ENCODE measurements around the gene SLC39A13. TPM values are rescaled to one million over a fixed set of nuclear protein-coding genes. Genes with fewer than 3 reads are reported as not detected.

The SLC39A13 gene
- polyA plus RNA-seq, 3 donors from 2014 or later, result 22.1 to 33.2 (median 27.7) TPM

DNA sequence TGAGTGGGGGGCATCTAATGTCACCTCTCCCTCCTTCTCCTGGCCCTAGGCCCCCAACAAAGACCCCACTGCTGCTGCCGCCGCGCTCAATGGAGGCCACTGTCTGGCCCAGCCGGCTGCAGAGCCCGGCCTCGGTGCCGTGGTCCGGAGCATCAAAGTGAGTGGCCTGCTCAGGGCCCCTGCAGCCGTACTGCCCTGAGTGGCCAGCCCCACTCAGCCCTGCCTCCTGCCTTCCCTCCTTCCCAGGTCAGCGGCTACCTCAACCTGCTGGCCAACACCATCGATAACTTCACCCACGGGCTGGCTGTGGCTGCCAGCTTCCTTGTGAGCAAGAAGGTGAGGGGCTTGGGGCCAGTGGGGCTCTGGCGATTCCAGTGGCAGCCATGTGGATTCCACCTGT lies 5.0 kb downstream of the SLC39A13 start:
- H3K4me3 Mint-ChIP-seq, result no peak overlapping the region
- peaks cover 0 to 5% (median 5%) of the 10 kb centered on the region in 3 donors for H3K36me3 Mint-ChIP-seq
- peaks cover 6 to 7% of the 10 kb centered on the region in 2 donors for H3K4me1 Mint-ChIP-seq
- H3K27ac Mint-ChIP-seq, result peak overlapping the region in 1 of 6 donors; percentile 60
- peaks cover 2 to 6% (median 4%) of the 10 kb centered on the region in 3 donors for H3K27me3 Mint-ChIP-seq (ENCODE audit: low read depth in 3 of 3)
- H3K9me3 Mint-ChIP-seq, result no peaks in the 10 kb centered on the region
- no peak for DNase-seq

DNA sequence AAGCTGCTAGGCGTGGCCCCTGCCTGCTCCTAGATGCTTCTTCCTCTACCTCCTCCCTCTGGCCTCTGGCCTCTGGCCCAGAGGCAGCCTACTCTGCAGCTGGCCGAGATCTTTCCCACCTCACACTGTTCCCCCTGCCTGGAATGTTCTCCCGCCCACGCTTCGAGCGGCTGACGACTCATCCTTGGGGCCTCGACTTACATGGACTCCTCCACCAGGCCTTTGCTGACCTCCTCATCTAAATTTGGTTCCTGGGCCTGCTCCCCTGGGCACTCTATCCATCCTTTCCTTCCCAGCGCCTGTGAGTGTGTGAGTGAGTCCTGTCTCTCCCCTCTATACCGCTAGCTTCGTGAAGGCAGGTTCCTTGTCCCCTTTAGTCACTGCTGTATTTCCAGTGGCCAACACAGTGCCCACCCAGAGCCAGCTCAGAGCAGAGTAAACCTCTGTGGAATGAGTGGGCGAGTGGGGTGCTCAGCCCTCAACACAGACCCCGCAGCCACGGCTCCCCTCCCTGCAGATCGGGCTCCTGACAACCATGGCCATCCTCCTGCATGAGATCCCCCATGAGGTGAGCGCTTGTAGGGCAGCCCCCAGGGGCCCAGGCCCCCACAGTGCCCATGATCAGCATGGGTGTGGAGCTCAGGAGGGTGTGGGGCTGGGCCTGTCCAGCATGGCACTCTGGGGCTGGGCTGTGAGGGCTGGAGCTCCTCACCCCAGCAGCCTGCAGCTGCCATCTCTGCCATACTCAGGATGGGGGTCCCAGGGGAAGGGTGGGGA lies 5.7 kb downstream of the SLC39A13 start:
- Mint-ChIP-seq H3K27ac (peak overlapping the region in 2 of 6 donors; percentile 29 to 53), H3K9me3 (no peaks in the 10 kb centered on the region), H3K27me3 (ENCODE audit: low read depth in 3 of 3) (peaks cover 0 to 4% (median 2%) of the 10 kb centered on the region in 3 donors), H3K4me3 (no peak overlapping the region), H3K36me3 (peaks cover 0 to 5% (median 5%) of the 10 kb centered on the region in 3 donors), H3K4me1 (peaks cover 3% of the 10 kb centered on the region in 2 donors)
- no peak for DNase-seq

DNA sequence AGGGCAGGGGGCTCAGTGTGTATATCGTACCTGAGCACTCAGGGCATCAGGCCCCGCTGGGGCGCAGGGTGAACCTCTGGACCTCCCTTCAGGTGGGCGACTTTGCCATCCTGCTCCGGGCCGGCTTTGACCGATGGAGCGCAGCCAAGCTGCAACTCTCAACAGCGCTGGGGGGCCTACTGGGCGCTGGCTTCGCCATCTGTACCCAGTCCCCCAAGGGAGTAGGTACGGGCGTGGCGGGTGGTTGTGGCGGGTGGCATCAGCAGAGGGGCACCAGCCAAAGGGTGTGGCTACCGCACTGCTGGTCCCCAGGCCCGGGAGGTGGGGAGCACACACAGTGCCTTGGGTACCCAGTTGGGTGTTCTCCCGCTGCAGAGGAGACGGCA lies 6.3 kb downstream of the SLC39A13 start:
- peaks cover under 1 to 8% (median 5%) of the 10 kb centered on the region in 3 donors for H3K36me3 Mint-ChIP-seq
- DNase-seq, result no peak
- no peak overlapping the region for H3K4me3 Mint-ChIP-seq
- H3K4me1 Mint-ChIP-seq, result no peaks in the 10 kb centered on the region
- no peaks in the 10 kb centered on the region for H3K9me3 Mint-ChIP-seq
- H3K27ac Mint-ChIP-seq, result no peak overlapping the region
- H3K27me3 Mint-ChIP-seq (ENCODE audit: low read depth in 3 of 3), result peaks cover 0 to 2% (median 1%) of the 10 kb centered on the region in 3 donors

DNA sequence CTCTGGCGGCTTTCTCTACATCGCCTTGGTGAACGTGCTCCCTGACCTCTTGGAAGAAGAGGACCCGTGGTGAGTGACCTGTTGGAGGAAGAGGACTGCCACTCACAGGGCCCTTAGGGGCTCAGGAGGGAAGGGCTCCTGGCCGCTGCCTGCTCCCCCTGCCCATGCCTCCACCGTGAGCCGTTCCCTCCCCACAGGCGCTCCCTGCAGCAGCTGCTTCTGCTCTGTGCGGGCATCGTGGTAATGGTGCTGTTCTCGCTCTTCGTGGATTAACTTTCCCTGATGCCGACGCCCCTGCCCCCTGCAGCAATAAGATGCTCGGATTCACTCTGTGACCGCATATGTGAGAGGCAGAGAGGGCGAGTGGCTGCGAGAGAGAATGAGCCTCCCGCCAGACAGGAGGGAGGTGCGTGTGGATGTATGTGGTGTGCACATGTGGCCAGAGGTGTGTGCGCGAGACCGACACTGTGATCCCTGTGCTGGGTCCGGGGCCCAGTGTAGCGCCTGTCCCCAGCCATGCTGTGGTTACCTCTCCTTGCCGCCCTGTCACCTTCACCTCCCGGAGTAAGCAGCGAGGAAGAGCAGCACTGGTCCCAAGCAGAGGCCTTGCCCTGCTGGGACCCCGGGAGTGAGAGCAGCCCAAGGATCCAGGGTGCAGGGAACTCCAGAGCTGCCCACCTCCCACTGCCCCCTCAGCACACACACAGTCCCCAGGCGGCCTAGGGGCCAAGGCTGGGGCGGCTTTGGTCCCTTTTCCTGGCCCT lies 6.9 kb downstream of the SLC39A13 start:
- Mint-ChIP-seq H3K4me1 (no peaks in the 10 kb centered on the region), H3K9me3 (no peaks in the 10 kb centered on the region), H3K36me3 (peaks cover 5 to 14% (median 10%) of the 10 kb centered on the region in 3 donors), H3K27ac (no peak overlapping the region), H3K4me3 (no peak overlapping the region), H3K27me3 (ENCODE audit: low read depth in 3 of 3) (peaks cover 2% of the 10 kb centered on the region in 3 donors)
- no peak for DNase-seq

DNA sequence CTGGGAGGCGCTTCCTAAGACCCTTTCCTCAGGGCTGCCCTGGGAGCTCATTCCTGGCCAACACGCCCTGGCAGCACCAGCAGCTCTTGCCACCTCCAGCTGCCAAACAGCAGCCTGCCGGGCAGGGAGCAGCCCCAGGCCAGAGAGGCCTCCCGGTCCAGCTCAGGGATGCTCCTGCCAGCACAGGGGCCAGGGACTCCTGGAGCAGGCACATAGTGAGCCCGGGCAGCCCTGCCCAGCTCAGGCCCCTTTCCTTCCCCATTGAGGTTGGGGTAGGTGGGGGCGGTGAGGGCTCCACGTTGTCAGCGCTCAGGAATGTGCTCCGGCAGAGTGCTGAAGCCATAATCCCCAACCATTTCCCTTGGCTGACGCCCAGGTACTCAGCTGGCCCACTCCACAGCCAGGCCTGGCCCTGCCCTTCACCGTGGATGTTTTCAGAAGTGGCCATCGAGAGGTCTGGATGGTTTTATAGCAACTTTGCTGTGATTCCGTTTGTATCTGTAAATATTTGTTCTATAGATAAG lies 7.6 kb downstream of the SLC39A13 start:
- no peaks in the 10 kb centered on the region for H3K9me3 Mint-ChIP-seq
- H3K27me3 Mint-ChIP-seq (ENCODE audit: low read depth in 3 of 3), result peaks cover 2% of the 10 kb centered on the region in 3 donors
- peaks cover 5 to 15% (median 10%) of the 10 kb centered on the region in 3 donors for H3K36me3 Mint-ChIP-seq
- no peaks in the 10 kb centered on the region for H3K4me1 Mint-ChIP-seq
- H3K27ac Mint-ChIP-seq, result no peak overlapping the region
- H3K4me3 Mint-ChIP-seq, result no peak overlapping the region
- no peak for DNase-seq

DNA sequence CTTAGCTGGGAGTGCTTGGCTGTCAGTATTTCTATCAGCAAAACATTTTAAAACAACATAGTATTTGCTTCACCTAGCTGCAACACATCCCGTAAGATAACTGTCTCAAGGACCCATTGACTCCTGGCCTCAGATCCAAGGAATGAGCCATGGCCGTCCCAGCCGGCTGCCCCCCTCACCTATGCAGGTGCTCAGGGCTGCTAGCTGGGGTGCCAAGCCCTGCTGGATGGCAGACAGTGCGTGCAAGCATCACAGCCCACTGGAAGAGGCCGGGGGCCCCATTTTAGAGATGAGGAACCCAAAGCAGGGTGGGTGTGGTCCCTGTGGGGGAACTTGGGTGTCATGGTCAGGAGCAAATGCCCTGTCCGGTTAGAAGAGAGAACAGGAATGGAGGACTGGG lies 9.3 kb downstream of the SLC39A13 start:
- Mint-ChIP-seq H3K4me1 (peaks cover 0 to 2% of the 10 kb centered on the region in 2 donors), H3K27ac (no peak overlapping the region), H3K36me3 (peaks cover 8 to 18% (median 13%) of the 10 kb centered on the region in 3 donors)

DNA sequence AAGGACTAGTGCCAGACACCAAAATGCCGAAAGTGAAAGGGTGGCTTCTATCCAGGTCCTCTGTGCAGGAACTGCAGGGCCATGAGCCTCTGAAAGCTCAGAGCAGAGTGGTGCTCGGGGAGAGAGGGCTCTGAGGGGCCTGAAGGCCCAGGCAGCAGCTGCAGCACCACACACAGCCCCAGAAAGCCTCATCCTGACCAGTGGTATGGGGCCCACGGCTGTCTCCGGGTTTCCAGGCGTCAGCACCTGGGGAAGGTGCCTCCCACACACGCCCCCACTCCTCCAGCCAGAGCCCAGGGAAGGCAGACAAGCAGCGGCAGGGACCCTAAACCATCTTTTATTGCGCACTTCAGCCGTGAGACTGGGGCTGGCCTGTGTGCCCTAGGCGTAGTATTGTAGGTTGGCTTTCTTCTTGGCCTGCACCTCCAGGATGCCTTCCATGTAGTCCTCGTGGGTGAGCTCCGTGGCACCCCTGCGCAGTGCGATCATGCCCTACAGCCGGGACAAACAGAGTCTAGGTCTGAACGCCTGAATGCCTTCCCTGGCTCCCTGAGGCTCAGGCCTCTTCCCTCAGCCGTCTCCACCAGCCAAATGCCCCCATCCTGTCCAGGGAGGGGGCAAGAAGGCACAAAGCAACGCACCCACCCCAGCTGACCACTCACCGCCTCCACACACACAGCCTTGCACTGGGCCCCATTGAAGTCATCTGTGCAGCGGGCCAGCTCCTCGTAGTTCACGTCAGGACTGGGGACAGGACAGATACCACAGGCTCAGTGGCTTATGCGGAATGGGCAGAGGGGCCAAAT lies 10.3 kb downstream of the SLC39A13 start:
- Mint-ChIP-seq H3K4me1 (peaks cover 2% of the 10 kb centered on the region in 2 donors), H3K9me3 (no peaks in the 10 kb centered on the region), H3K36me3 (peaks cover 8 to 18% (median 13%) of the 10 kb centered on the region in 3 donors), H3K27ac (peak overlapping the region in 1 of 6 donors; percentile 71), H3K27me3 (ENCODE audit: low read depth in 3 of 3) (peaks cover 2% of the 10 kb centered on the region in 3 donors), H3K4me3 (no peak overlapping the region)
- DNase-seq, result no peak

More for the DNA sequence above, 9.3 kb downstream of the SLC39A13 start:
- H3K9me3 Mint-ChIP-seq, result no peaks in the 10 kb centered on the region
- DNase-seq, result no peak
- peaks cover 2% of the 10 kb centered on the region in 3 donors for H3K27me3 Mint-ChIP-seq (ENCODE audit: low read depth in 3 of 3)
- H3K4me3 Mint-ChIP-seq, result no peak overlapping the region

DNA sequence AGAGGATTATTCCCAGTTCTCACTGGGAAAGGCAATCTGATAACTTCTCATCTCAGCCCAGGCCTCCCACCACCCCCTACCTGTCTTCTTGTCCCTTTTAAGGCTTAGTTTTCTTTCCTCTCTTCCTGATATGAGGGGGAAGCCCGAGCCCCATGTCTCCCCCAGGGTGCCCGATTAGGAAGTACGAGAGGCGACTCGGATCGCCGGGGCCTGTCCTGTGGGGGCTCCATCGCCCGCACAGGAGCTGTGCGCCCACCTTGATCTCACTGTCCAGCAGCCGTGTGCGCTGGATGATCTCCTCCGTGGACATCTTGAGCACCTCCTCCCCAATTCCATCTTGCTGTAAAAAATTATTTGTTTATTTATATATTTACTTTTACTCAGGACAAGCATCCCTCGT lies 17.2 kb downstream of the SLC39A13 start:
- DNase-seq, result no peak
- Mint-ChIP-seq H3K27me3 (ENCODE audit: low read depth in 3 of 3) (peaks cover 2 to 10% (median 4%) of the 10 kb centered on the region in 3 donors), H3K4me3 (peak overlapping the region; percentile 99 to 100 (median 99)), H3K36me3 (peaks cover 3 to 17% (median 15%) of the 10 kb centered on the region in 3 donors), H3K27ac (peak overlapping the region; percentile 92 to 99 (median 98)), H3K9me3 (no peaks in the 10 kb centered on the region), H3K4me1 (peaks cover 23 to 33% of the 10 kb centered on the region in 2 donors)

DNA sequence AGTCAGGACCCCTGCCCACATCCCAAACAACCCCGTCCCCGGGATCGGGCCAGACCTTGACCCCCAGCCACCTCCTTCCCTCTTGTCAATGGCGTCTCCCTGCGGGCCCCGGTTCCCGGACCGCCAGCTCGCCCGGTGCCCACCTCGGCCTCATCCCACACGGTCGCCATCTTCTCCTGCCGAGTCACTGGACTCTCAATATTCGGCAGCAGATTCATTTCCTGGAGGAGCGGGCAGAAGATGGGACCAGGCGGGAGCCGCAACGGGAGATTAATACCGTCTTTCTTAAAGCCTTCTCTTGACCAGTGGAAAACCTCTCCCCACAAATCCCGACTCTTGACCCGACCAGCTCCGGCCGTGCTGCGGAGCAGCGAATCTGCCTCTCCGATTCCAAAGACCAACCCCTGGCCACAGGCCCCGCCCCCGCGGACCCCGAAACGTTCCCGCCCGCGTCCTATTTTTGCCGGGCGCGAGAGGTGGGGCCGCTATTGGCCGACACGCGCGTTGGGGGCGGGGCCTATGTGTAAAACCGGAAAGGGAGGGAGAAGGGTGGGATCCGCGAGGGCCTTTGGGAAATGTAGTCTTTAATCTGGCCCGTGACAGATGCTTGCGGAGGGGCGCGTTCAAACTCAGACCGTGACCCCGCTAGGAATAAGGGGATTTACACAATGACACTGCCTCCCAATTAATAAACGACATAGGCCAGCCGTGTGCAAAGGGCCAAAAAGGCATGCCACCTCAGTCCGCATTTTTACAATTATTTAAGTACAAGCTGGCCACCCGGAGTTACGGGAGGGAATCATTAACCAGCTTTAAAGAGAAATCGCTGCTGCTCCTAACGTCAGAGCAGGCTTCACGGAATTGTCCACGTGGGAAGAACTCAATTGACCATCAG lies 17.9 kb downstream of the SLC39A13 start, which contains the start of gene PSMC3:
PSMC3 (minus strand) TSS at position 378 of the 895 bp plus-strand sequence; CDS start at position 218, 160 bp downstream.
- peaks cover 21 to 33% of the 10 kb centered on the region in 2 donors for H3K4me1 Mint-ChIP-seq
- peaks cover 2 to 10% (median 4%) of the 10 kb centered on the region in 3 donors for H3K27me3 Mint-ChIP-seq (ENCODE audit: low read depth in 3 of 3)
- H3K4me3 Mint-ChIP-seq, result peak within 1 kb of the TSS; percentile 99 to 100 (median 99)
- peak; percentile 97 to 98 (median 97) for DNase-seq
- H3K9me3 Mint-ChIP-seq, result no peaks in the 10 kb centered on the region
- peaks cover 1 to 16% (median 13%) of the 10 kb centered on the region in 3 donors for H3K36me3 Mint-ChIP-seq
- peak within 1 kb of the TSS; percentile 92 to 99 (median 98) for H3K27ac Mint-ChIP-seq

DNA sequence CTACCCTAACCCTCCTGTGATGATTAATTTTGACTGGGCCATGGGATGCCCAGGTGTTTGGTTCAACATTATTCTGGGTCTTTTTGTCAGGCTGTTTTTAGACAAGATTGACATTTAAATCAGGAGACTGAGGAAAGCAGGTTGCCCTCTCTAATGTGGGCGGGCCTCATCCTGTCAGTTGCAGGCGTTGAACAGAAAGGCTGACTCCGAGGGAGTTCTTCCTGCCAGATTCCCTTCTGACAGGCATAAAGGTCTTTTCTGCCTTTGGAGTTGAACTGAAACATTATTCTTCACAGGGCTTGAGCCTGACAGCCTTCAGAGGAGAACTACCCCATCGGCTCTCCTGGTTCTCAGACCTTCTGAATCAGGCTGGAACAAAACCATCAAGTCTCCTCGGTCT lies 22.1 kb downstream of the SLC39A13 start:
- peaks cover 2 to 8% (median 4%) of the 10 kb centered on the region in 3 donors for H3K27me3 Mint-ChIP-seq (ENCODE audit: low read depth in 3 of 3)
- no peak for DNase-seq
- peaks cover 9 to 13% of the 10 kb centered on the region in 2 donors for H3K4me1 Mint-ChIP-seq
- H3K9me3 Mint-ChIP-seq, result no peaks in the 10 kb centered on the region
- peaks cover 0 to 4% (median 0%) of the 10 kb centered on the region in 3 donors for H3K36me3 Mint-ChIP-seq
- no peak overlapping the region for H3K27ac Mint-ChIP-seq
- no peak overlapping the region for H3K4me3 Mint-ChIP-seq

DNA sequence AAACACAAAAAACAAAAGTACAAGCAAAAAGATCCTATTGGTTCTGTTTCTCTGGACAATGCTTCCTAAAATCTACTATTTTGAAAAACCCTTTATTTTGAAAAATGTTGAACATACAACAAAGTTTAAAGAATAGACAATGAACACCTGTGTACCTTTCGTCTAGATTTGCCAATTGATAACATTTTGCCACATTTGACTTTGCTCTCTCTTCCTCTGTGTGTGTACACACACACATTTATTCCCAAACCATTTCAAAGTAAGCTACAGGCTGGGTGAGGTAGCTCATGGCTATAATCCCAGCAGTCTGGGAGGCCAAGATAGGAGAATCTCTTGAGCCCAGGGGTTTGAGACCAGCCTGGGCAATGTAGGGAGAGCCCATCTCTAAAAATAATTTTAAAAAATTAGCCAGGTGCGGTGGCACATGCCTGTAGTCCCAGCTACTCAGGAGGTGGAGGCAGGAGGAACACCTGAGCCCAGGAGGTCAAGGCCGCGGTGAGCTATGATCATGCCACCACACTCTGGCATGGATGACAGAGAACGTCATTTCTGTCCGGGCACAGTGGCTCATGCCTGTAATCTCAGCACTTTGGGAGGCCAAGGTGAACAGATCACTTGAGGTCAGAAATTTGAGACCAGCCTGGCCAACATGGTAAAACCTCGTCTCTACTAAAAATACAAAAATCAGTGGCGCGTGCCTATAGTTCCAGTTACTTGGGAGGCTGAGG lies 23.1 kb downstream of the SLC39A13 start:
- H3K36me3 Mint-ChIP-seq, result no peaks in the 10 kb centered on the region
- DNase-seq, result no peak
- no peak overlapping the region for H3K27ac Mint-ChIP-seq
- H3K27me3 Mint-ChIP-seq (ENCODE audit: low read depth in 3 of 3), result peaks cover 0 to 4% (median 2%) of the 10 kb centered on the region in 3 donors
- H3K4me1 Mint-ChIP-seq, result peaks cover 2 to 3% of the 10 kb centered on the region in 2 donors
- no peaks in the 10 kb centered on the region for H3K9me3 Mint-ChIP-seq
- no peak overlapping the region for H3K4me3 Mint-ChIP-seq

DNA sequence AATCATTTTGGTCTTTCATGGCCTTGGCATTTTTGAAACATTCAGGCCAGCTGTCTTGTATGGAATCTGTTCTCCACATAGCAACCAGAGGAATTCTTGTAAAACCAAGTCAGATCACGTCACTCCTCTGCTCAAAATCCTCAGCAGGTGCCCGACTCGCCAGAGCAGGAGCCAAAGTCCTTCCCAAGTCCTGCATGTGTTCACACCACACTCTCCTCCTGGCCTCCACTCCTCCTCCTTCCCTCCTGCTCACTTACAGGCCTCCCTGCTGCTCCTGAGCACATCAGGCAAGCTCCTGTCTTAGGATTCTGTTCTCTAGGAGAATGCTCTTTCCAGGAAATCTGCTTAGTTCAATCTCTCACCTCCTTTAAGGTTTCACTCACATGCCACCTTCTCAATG lies 24.8 kb downstream of the SLC39A13 start:
- DNase-seq, result no peak
- Mint-ChIP-seq H3K9me3 (no peaks in the 10 kb centered on the region), H3K27ac (no peak overlapping the region), H3K27me3 (ENCODE audit: low read depth in 3 of 3) (peaks cover 0 to 4% (median 2%) of the 10 kb centered on the region in 3 donors), H3K4me3 (no peak overlapping the region), H3K36me3 (no peaks in the 10 kb centered on the region), H3K4me1 (no peaks in the 10 kb centered on the region)

Data from immature natural killer cell (primary cell).